Hepatocyte (in vitro differentiated cells): Measurements from ENCODE around the gene RRP15. TPM values are rescaled to one million over a fixed set of nuclear protein-coding genes. Genes with fewer than 3 reads are reported as not detected.
A peak's percentile ranks its signal among the peaks of the same experiment; 100 is the strongest.

Experiments
- DNase-seq: peaks from one replicate; pipeline ENCODE4 v3.0.0-alpha.2; 2016; ENCODE audit warnings: low spot score
- H2AFZ ChIP-seq: fragments of 200-600 bp; sonication (generic); 2 replicates; pipeline ENCODE4 v1.6.0; 2016; ENCODE audit warnings: antibody characterized with exemption, mild to moderate bottlenecking
- H3K27ac ChIP-seq: fragments of 200-600 bp; sonication (generic); 2 replicates; pipeline ENCODE4 v1.5.1; 2016; ENCODE audit warnings: mild to moderate bottlenecking
- H3K27me3 ChIP-seq: fragments of 200-600 bp; sonication (generic); 2 replicates; pipeline ENCODE4 v1.6.1; 2016
- H3K36me3 ChIP-seq: fragments of 200-600 bp; sonication (generic); replicated peaks from 2 replicates; pipeline ENCODE4 v1.5.1; 2016; ENCODE audit warnings: low read depth; ENCODE audit not compliant: insufficient read depth
- H3K4me1 ChIP-seq: fragments of 200-600 bp; sonication (generic); 2 replicates; pipeline ENCODE4 v1.5.1; 2016; ENCODE audit warnings: mild to moderate bottlenecking, moderate library complexity; ENCODE audit not compliant: insufficient read depth
- H3K4me2 ChIP-seq: fragments of 200-600 bp; sonication (generic); 2 replicates; pipeline ENCODE4 v1.6.0; 2016
- H3K4me3 ChIP-seq: fragments of 200-600 bp; sonication (generic); 2 replicates; pipeline ENCODE4 v1.5.1; 2016; ENCODE audit warnings: mild to moderate bottlenecking
- H3K79me2 ChIP-seq: fragments of 200-600 bp; sonication (generic); 2 replicates; pipeline ENCODE4 v1.6.0; 2017; ENCODE audit warnings: mild to moderate bottlenecking
- H3K9me2 ChIP-seq: fragments of 200-600 bp; sonication (generic); replicated peaks from 2 replicates; pipeline ENCODE4 v1.6.0; 2017; ENCODE audit warnings: mild to moderate bottlenecking; ENCODE audit not compliant: insufficient read depth
- H3K9me3 ChIP-seq: fragments of 200-600 bp; sonication (generic); 2 replicates; pipeline ENCODE4 v1.5.1; 2016; ENCODE audit warnings: low read depth, mild to moderate bottlenecking
- H4K20me1 ChIP-seq: fragments of 200-600 bp; sonication (generic); 2 replicates; pipeline ENCODE4 v1.6.0; 2016; ENCODE audit warnings: mild to moderate bottlenecking; ENCODE audit not compliant: insufficient read depth, poor library complexity, severe bottlenecking
- EZH2 ChIP-seq: fragments of 200-600 bp; sonication (generic); IDR thresholded peaks from 2 replicates; pipeline ENCODE4 v1.6.1; 2016; ENCODE audit warnings: antibody characterized with exemption, mild to moderate bottlenecking, borderline replicate concordance
- EZH2phosphoT487 ChIP-seq: fragments of 200-600 bp; sonication (generic); IDR thresholded peaks from one replicate; pipeline ENCODE4 v1.6.1; 2018; ENCODE audit warnings: antibody characterized with exemption, mild to moderate bottlenecking, low read depth, moderate library complexity; ENCODE audit not compliant: unreplicated experiment, severe bottlenecking
- WGBS: methylation state at CpG from one replicate; pipeline ENCODE4 v1.1.6; 2016; ENCODE audit warnings: low lambda C conversion rate; ENCODE audit errors: missing lambda C conversion rate; 5-methylcytosine and 5-hydroxymethylcytosine counted together
- polyA plus RNA-seq: library from polyadenylated mRNA; unstranded; fragments of >200 nt; fragmentation: Nextera tagmentation; extraction: Ambion mirVana; gene quantifications from 2 replicates; pipeline ENCODE4 v1.2.1, GENCODE V29; 2016
- total RNA-seq: library from RNA; depleted of rRNA; stranded (reverse); fragments of >200 nt; gene quantifications from 2 replicates; pipeline ENCODE4 v1.2.3, GENCODE V29; 2014
- TF ChIP-seq, protein P1 (sequence below): fragments of 200-600 bp; sonication (generic); IDR thresholded peaks from 2 replicates; pipeline ENCODE4 v1.5.1; 2016; ENCODE audit warnings: antibody characterized with exemption, mild to moderate bottlenecking; ENCODE audit not compliant: poor library complexity

The RRP15 gene
- total and polyA plus RNA-seq, 2 experiments from 2014 or later, result 6.7 to 9.0 TPM

GRCh38 chr1:218377143-218377660 is 92.1 kb downstream of the RRP15 start:
- Histone ChIP-seq H4K20me1 (peaks cover 9% of the 10 kb centered on the region), H3K27me3 (no peaks in the 10 kb centered on the region), H3K9me3 (no peaks in the 10 kb centered on the region), H3K36me3 (no peaks in the 10 kb centered on the region), H2AFZ (no peak overlapping the region), H3K79me2 (peaks cover 19% of the 10 kb centered on the region), H3K4me3 (no peak overlapping the region), H3K4me2 (peak overlapping the region; percentile 7), H3K27ac (peak overlapping the region; percentile 9), H3K4me1 (peaks cover 29% of the 10 kb centered on the region), H3K9me2 (no peaks in the 10 kb centered on the region)
- WGBS, result 51% methylated on average over 4 of the region's 4 CpGs
- TF ChIP-seq, protein P1, sequence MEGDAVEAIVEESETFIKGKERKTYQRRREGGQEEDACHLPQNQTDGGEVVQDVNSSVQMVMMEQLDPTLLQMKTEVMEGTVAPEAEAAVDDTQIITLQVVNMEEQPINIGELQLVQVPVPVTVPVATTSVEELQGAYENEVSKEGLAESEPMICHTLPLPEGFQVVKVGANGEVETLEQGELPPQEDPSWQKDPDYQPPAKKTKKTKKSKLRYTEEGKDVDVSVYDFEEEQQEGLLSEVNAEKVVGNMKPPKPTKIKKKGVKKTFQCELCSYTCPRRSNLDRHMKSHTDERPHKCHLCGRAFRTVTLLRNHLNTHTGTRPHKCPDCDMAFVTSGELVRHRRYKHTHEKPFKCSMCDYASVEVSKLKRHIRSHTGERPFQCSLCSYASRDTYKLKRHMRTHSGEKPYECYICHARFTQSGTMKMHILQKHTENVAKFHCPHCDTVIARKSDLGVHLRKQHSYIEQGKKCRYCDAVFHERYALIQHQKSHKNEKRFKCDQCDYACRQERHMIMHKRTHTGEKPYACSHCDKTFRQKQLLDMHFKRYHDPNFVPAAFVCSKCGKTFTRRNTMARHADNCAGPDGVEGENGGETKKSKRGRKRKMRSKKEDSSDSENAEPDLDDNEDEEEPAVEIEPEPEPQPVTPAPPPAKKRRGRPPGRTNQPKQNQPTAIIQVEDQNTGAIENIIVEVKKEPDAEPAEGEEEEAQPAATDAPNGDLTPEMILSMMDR, result no peak
- no peak for TF ChIP-seq EZH2
- no peak for TF ChIP-seq EZH2phosphoT487
- no peak for DNase-seq

GRCh38 chr1:218380125-218380977 is 95.3 kb downstream of the RRP15 start:
- no peak overlapping the region for H3K4me2 ChIP-seq
- no peaks in the 10 kb centered on the region for H3K9me3 ChIP-seq
- peaks cover 11% of the 10 kb centered on the region for H3K4me1 ChIP-seq
- 65% methylated on average over 7 of the region's 7 CpGs for WGBS
- H4K20me1 ChIP-seq, result peaks cover 9% of the 10 kb centered on the region
- H2AFZ ChIP-seq, result no peak overlapping the region
- H3K79me2 ChIP-seq, result peaks cover 8% of the 10 kb centered on the region
- TF ChIP-seq EZH2phosphoT487 (no peak), EZH2 (no peak)
- TF ChIP-seq, protein P1, result no peak
- H3K27me3 ChIP-seq, result no peaks in the 10 kb centered on the region
- no peaks in the 10 kb centered on the region for H3K36me3 ChIP-seq
- peak overlapping the region; percentile 45 for H3K27ac ChIP-seq
- H3K4me3 ChIP-seq, result no peak overlapping the region
- peak; percentile 47 for DNase-seq
- no peaks in the 10 kb centered on the region for H3K9me2 ChIP-seq

GRCh38 chr1:218382261-218382660 is 97.2 kb downstream of the RRP15 start:
- no peaks in the 10 kb centered on the region for H3K36me3 ChIP-seq
- H3K27me3 ChIP-seq, result no peaks in the 10 kb centered on the region
- H3K27ac ChIP-seq, result no peak overlapping the region
- H3K79me2 ChIP-seq, result peaks cover 11% of the 10 kb centered on the region
- peaks cover 11% of the 10 kb centered on the region for H3K4me1 ChIP-seq
- H4K20me1 ChIP-seq, result peaks cover 9% of the 10 kb centered on the region
- no peak overlapping the region for H2AFZ ChIP-seq
- DNase-seq, result no peak
- WGBS, result 96% methylated on average over 4 of the region's 4 CpGs
- no peaks in the 10 kb centered on the region for H3K9me3 ChIP-seq
- H3K9me2 ChIP-seq, result no peaks in the 10 kb centered on the region
- TF ChIP-seq, protein P1, result no peak
- H3K4me3 ChIP-seq, result no peak overlapping the region
- no peak overlapping the region for H3K4me2 ChIP-seq
